SK-N-SH treated with all-trans-retinoic acid at 6 μM for 48 hours (cell line): ENCODE measurements around the gene CYP27C1.

ENCODE experiments used
- ARNTL ChIP-seq: fragments of 450-650 bp; formaldehyde crosslinking; IDR thresholded peaks from 2 replicates; pipeline ENCODE4 v1.5.0; 2020; ENCODE audit warnings: low read depth, mild to moderate bottlenecking, moderate library complexity, borderline replicate concordance
- OSR1 ChIP-seq: fragments of 250-450 bp; sonication (Bioruptor Pico); IDR thresholded peaks from 2 replicates; pipeline ENCODE4 v1.8.0; 2022; ENCODE audit warnings: moderate library complexity, mild to moderate bottlenecking, inconsistent platforms
- ZFP30 ChIP-seq: fragments of 450-650 bp; formaldehyde crosslinking; IDR thresholded peaks from 2 replicates; pipeline ENCODE4 v1.5.0; 2022; ENCODE audit warnings: mild to moderate bottlenecking, moderate library complexity
- ZNF565 ChIP-seq: fragments of 450-650 bp; formaldehyde crosslinking; conservative IDR thresholded peaks from 2 replicates; pipeline ENCODE4 v1.5.0; 2020; ENCODE audit warnings: low read depth, mild to moderate bottlenecking, moderate library complexity
- ZNF8 ChIP-seq: fragments of 450-650 bp; formaldehyde crosslinking; IDR thresholded peaks from 2 replicates; pipeline ENCODE4 v1.5.0; 2020; ENCODE audit warnings: mild to moderate bottlenecking, moderate library complexity
- TF ChIP-seq, protein P1 (sequence below): fragments of 250-450 bp; sonication (Bioruptor Pico); IDR thresholded peaks from 2 replicates; pipeline ENCODE4 v1.8.0; 2020; ENCODE audit warnings: mild to moderate bottlenecking, moderate library complexity, borderline replicate concordance
- TF ChIP-seq, protein P2 (sequence below): fragments of 250-450 bp; sonication (Bioruptor Pico); IDR thresholded peaks from 2 replicates; pipeline ENCODE4 v1.5.1; 2020; ENCODE audit warnings: low read depth, mild to moderate bottlenecking, moderate library complexity

DNA sequence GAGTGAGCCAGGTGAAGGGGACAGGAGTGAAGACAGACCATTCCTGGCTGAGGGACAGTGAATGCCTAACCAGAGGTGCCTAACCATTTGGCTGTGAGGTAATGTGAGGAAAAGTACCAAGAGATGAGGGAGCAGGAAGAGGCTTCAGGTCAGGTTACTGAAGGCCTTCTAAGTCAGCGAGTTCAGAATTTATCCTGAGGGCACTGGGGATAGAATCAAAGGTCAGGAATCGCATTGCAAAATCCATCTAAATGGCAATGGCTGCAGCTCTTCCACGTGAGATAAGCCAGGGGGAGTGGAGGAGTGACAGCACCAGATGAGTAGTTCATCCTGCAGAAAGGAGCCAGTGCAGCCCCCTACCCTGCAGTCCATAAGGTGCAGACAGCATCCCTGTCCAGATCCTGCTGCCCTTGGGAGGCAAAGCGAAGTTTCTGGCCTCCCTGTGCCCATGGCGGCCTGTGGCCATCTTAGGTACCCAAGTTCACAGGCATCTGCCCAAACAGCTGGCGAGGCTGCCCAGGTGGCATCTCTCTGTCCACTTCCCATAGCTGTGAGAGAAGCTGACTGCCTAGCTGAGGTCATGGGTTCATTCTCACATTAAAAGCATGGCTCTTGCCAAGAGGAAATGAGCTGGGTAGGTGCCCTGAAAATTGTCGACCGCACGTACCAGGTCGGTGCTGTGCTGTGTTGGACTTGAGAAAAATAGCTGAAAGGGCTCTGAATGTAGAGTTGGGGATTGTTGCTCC lies 49.5 kb downstream of the CYP27C1 start:
- TF ChIP-seq, protein P1, sequence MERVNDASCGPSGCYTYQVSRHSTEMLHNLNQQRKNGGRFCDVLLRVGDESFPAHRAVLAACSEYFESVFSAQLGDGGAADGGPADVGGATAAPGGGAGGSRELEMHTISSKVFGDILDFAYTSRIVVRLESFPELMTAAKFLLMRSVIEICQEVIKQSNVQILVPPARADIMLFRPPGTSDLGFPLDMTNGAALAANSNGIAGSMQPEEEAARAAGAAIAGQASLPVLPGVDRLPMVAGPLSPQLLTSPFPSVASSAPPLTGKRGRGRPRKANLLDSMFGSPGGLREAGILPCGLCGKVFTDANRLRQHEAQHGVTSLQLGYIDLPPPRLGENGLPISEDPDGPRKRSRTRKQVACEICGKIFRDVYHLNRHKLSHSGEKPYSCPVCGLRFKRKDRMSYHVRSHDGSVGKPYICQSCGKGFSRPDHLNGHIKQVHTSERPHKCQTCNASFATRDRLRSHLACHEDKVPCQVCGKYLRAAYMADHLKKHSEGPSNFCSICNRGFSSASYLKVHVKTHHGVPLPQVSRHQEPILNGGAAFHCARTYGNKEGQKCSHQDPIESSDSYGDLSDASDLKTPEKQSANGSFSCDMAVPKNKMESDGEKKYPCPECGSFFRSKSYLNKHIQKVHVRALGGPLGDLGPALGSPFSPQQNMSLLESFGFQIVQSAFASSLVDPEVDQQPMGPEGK (CRISPR knock-in tag) = no peak
- no peak for TF ChIP-seq ZNF565
- TF ChIP-seq ZNF8 (CRISPR knock-in tag) = no peak
- no peak for TF ChIP-seq ZFP30 (CRISPR knock-in tag)
- TF ChIP-seq OSR1 (CRISPR knock-in tag) = no peak
- TF ChIP-seq ARNTL (CRISPR knock-in tag) = no peak
- TF ChIP-seq, protein P2, sequence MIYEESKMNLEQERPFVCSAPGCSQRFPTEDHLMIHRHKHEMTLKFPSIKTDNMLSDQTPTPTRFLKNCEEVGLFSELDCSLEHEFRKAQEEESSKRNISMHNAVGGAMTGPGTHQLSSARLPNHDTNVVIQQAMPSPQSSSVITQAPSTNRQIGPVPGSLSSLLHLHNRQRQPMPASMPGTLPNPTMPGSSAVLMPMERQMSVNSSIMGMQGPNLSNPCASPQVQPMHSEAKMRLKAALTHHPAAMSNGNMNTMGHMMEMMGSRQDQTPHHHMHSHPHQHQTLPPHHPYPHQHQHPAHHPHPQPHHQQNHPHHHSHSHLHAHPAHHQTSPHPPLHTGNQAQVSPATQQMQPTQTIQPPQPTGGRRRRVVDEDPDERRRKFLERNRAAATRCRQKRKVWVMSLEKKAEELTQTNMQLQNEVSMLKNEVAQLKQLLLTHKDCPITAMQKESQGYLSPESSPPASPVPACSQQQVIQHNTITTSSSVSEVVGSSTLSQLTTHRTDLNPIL (CRISPR knock-in tag) = no peak
